ENCODE results near the gene FHIT.

Gene FHIT

GRCh38 chr3:60758171-60758570 is 493.1 kb downstream of the FHIT start:
- in situ Hi-C loops (cut with MboI; ENCODE audit: low sequenced_read_pairs, unreplicated experiment): no loop called here
- TF ChIP-seq CTCF (IDR thresholded peaks at IDR 0.05; ENCODE audit: borderline replicate concordance, control extremely low read depth, extremely low read depth, insufficient read depth, missing control alignments): no peak
- DNase-seq (ENCODE audit: low spot score): no peak

- TF ChIP-seq CTCF (IDR thresholded peaks at IDR 0.05; ENCODE audit: borderline replicate concordance, control extremely low read depth, extremely low read depth, insufficient read depth, missing control alignments): no peak
- DNase-seq (ENCODE audit: low spot score): no peak
- in situ Hi-C loops (cut with MboI; ENCODE audit: low sequenced_read_pairs, unreplicated experiment): no loop called here
These were observed 493.5 kb downstream of the FHIT start for GRCh38 chr3:60757724-60758123.

GRCh38 chr3:60756241-60757030 is 494.8 kb downstream of the FHIT start:
- no peak for DNase-seq (ENCODE audit: low spot score)
- in situ Hi-C loops (cut with MboI; ENCODE audit: low sequenced_read_pairs, unreplicated experiment): no loop called here
- no peak for TF ChIP-seq CTCF (IDR thresholded peaks at IDR 0.05; ENCODE audit: borderline replicate concordance, control extremely low read depth, extremely low read depth, insufficient read depth, missing control alignments)

- in situ Hi-C loops (cut with MboI; ENCODE audit: low sequenced_read_pairs, unreplicated experiment): no loop called here
- TF ChIP-seq CTCF (IDR thresholded peaks at IDR 0.05; ENCODE audit: borderline replicate concordance, control extremely low read depth, extremely low read depth, insufficient read depth, missing control alignments): no peak
- DNase-seq (ENCODE audit: low spot score): no peak
These were observed 496.2 kb downstream of the FHIT start for GRCh38 chr3:60755094-60755493.

GRCh38 chr3:60754617-60755016 is 496.6 kb downstream of the FHIT start:
- TF ChIP-seq CTCF (IDR thresholded peaks at IDR 0.05; ENCODE audit: borderline replicate concordance, control extremely low read depth, extremely low read depth, insufficient read depth, missing control alignments): no peak
- no peak for DNase-seq (ENCODE audit: low spot score)
- in situ Hi-C loops (cut with MboI; ENCODE audit: low sequenced_read_pairs, unreplicated experiment): no loop called here

GRCh38 chr3:60752809-60753208 is 498.4 kb downstream of the FHIT start:
- DNase-seq (ENCODE audit: low spot score): no peak
- TF ChIP-seq CTCF (IDR thresholded peaks at IDR 0.05; ENCODE audit: borderline replicate concordance, control extremely low read depth, extremely low read depth, insufficient read depth, missing control alignments): no peak
- in situ Hi-C loops (cut with MboI; ENCODE audit: low sequenced_read_pairs, unreplicated experiment): no loop called here
